ENCODE results near the gene PSMB7. TPM values are rescaled to one million over a fixed set of nuclear protein-coding genes. Genes with fewer than 3 reads are reported as not detected.

PSMB7 gene
- total RNA-seq, 1 donor from 2014 or later: 109 TPM

DNA sequence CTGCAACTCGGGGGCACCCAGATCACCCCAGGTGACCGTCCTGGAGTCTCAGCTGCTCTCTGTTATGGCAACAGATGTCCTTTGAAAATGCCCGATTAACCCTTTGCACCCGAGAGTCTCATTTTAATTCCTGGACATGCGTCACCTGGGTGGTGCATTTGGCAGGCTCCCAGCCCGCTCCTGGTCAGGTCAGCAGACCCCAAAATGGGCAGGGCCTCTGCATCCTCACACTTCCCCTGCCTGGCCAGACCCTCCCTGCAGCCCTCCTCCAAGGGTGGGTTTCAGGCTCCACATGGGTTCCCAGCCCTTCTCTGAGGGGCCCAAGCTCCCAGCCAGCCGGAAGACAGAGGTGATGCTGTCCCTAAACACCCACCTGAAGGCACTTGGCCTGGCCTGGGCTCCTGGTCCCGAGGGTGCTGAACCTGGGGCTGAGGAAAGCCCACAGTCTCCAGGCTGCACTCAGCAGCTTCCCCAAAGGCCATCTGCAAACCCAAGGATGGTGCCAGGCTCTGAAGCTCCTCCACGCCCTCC is 69.4 kb downstream of the PSMB7 start:
- no peak for DNase-seq (ENCODE audit: low spot score)

DNA sequence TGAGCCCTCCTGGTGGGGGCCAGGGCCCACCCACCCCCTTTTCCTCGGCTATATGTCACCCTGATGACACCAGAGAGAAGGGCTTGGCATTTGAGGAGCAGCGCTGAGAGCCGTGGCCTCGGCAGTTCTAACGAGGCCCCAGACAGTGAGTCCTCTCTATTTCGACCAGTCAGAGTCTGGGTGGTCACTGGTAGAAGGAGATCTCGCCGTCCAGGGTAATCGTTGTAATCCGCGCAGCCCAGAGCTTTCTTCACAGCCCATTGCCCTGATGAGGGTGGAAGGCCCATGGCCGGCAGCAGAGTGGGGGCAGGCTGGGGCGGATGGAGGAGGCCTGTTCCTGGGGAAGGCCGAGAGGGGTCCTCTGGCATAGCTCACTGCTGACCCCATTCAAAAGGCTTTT is 70.2 kb downstream of the PSMB7 start:
- DNase-seq (ENCODE audit: low spot score): no peak

DNA sequence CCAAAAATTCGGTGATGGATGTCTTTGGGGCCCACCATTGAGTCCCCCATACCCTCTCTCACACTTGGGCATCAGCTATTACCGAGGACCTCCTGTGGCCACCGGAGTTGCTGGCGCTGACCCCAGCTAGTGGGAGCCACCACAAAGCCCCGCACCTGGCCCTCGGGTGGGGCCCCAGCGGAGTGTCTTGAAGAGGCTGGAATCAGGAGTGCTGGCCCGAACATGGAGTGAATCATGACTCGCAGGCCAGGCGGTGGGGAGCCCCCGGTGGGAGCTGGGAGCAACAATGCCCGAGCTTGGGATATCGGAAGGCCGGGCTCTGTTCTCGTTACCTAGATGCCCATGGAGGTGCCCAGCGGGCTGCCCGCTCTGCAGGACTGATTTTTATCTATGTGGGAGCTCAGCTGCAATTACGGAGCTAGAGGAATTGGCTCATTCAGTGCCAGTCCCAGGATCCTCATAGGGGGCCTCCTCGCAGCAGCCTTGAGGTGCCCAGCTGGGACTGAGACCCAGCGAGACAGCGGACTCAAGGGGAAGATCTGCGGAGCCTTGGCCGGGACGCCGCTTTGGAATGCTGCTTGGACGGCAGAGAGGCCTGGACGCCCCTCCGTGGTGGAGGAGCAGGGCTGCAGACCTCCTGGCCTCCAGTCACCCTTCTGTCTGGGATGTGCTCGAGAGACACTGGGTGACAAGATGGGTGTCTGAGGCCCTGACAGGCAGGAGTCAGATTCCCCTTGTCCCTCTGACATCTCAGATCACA is 70.8 kb downstream of the PSMB7 start:
- no peak for DNase-seq (ENCODE audit: low spot score)

DNA sequence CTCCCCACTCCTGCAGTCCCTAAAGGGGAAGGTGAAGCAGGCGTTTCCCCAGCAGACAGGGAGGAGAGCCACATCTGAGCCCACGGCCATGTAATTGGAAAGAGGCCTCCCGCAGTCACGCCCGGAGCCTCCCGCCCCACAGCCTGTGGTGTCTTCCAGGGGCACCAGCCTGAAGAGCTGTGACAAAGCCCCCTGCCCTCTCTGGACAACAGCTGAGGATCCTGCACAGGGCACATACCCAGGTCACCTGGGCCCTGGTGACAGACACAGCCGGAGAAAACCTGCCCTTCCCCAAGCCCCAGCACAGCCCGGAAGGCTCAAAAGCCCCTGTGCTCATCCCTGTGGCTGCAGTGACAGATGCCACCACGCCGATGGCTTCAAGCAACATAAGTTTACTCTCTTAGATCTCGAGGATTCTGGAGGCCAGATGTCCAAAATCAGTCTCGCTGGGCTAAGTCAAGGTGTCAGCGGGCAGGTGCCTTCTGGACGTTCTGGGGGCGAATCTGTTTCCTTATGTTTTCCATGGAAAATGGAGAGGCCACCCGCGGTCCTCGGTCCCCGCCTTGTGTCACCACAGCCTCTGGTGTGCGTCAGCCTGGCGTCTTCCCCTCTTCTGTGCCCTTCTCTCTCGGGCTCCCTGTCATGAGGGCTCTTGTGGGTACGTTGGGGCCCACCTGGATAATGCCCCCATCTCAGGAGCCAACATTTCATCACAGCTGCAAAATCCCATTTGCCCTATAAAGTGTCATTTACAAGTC is 71.5 kb downstream of the PSMB7 start:
- DNase-seq (ENCODE audit: low spot score): no peak

DNA sequence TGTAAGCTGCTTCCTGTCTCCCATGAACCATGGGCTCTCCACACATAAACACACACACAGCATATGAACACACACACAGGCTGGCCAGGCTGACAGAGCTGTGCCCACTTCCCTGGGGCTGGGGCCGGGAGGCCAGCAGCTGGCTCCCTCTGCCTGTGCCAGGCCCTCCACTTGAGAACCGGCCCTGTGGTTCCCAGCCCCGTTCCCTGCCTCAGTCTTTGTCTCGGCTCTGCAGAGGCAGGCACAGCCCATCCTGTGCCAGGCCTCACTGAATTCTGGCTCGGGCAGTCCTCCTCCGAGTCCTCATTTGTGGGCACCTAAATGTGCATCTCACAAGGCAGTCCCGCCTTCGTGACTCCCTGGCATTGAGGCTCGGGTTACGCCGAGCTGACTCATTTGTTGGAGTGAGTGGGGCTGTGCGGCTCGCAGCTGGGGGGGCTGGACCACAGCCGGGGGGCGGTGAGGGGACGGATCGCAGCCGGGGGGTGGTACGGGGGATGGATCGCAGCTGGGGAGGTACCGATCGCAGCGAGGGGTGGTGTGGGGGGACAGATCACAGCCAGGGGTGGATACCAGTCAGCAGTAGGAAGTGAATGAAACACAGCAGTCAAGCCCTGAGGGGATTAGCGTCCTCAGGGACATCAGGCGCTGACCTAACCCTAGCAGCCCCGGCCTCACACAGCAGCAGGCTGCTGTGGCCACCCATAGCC is 72.3 kb downstream of the PSMB7 start:
- DNase-seq (ENCODE audit: low spot score): peak; percentile 73

DNA sequence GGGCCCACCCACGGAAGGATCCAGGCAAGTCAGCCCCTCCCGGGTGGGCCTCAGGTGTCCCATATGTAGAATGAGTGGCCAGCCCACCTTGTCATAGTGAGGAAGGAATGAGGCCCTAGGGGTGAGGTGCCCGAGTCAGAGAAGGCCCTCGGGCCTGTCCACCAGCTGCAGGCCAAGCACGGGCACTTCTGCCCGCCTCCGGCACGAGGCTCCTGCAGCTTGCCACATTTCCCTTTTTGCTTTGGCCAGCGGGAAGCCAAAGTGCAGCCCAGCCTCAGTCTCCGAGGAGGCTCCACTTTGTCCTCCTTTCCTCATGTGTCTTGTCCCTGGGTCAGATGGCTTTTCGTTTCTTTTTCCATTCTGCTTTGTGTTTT is 72.9 kb downstream of the PSMB7 start:
- no peak for DNase-seq (ENCODE audit: low spot score)

DNA sequence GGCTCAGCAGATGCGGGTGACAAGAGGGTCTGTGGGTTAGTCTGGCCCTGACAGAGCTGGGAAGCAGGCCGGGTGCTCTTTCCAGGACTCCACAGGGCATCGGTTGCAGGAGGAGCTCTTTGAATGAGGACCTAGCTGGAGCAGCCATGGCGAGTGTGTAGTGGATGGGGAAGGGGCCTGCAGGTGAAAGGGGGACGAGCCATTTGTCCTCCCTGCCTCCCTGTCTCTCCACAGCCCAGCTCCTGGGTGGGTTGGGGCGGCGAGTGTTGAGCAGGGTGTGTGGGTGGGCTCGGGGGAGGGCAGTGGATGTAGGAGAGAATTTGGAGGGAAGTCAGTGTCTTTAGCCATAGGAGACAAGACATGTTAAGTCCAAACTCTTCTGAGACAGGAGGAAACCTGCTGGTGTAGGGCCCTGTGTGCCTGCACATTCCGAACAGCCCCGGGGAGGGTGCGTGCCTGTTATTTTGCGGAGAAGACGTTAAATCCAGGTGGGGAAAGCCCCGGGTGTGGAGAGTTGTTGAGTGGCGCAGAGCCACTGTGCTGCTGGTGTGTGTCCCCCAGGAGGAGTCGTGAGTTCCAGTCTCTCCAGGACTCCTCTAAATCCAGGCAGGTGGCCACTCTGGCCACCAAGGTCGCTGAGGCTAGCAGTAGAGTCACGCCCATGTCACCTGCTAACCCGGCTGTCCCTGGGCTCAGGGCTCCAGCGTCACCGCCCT is 73.6 kb downstream of the PSMB7 start:
- no peak for DNase-seq (ENCODE audit: low spot score)

DNA sequence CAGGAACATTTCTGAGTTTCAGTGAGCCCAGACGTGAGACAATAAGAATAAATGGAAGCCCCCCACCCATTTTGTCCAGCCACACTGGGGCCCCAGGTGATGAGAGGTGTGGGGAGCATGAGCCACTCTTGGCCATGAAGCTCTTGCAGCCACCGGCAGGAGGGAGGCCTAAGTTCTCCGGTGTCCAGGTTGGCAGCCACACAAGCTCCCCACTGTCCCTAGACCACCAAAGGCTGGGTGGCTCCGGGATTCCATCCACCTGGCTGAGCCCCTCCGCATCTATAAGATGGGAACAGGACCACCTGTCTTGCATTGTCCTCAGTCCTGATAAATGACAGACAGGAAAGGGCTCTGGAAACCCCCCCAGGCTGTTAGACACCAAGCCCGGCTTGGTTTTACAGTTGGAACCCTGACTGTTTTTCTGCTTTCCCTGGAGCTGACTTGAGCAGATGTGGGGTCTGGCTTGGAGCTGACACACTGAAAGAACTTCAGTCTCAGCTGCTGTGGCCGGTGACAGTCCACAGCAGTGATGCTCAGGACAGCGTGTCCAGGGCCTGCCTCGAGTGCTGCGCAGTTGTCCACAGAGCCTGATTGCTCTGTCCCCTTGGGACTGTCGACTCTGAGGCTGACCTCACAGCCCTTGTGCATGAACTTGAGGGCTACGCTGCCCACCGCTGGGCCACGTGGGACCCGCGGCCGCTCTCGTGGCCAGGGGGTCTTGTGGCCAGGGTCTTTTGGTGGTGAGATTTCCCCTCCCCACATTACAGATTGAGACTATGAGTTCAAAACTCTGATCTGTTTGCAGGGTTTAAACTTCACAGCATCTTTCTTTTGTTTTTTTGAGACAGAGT is 74.8 kb downstream of the PSMB7 start:
- DNase-seq (ENCODE audit: low spot score): no peak

DNA sequence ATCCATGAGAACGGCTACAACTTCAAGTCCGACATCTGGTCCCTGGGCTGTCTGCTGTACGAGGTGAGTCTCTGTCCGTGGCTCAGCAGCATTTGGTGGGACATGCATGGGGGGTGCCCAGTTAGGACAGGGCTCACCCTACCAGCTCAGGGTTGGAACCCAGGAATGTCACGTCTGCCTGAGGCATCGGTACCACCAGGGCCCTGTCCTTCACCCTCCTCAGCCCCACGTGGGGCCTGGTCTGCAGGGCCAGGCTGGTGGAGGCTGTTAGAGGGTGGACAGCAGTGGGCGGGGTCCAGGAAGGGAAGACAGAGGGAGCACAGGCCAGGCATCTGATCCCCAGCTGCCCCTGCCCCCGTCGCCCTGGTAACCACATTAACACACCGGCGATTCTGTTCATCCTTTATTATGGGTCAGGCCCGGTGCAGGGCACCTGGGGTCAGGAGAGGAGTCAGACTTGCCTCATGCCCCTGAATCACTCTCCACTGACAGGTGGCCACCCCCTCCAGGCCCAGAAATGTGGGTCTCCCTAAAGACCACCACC is 75.6 kb downstream of the PSMB7 start:
- no peak for DNase-seq (ENCODE audit: low spot score)

DNA sequence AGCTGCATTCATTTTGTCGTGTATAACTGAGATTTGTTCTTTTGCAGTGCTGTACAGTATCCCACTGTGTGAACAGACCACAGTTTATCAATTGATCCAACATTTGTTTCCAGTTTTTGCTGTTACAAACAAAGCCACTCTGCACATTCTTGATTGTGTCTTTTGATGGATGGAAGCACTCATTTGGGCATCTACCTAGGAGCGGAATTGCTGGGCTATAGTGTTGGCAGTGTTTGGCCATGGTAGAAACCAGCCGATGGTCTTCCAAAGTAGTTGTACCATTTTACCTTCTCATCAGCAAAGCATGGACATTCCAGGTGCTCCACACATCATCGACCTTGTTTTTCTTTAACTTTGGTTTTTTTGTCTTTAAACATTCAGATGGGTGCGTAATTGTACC is 77.7 kb downstream of the PSMB7 start:
- no peak for DNase-seq (ENCODE audit: low spot score)

DNA sequence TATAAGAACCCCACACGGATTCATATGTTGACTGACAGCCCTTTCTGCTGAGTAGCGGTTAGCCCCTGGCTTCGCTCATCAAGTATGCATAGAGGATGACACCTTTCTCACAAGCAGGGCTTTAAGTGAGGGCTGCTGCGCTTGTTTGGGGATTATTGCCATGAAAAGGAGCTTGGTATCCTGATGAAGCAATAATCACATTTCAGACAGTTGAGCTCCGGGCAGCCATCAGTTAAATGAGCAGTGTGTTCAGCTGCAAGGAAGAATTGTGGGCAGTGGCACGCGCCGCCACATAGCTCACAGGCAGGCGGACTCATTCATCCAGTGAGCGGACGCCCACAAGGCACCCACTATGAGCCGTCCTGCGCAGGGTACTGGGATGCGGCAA is 79.9 kb downstream of the PSMB7 start:
- DNase-seq (ENCODE audit: low spot score): no peak

DNA sequence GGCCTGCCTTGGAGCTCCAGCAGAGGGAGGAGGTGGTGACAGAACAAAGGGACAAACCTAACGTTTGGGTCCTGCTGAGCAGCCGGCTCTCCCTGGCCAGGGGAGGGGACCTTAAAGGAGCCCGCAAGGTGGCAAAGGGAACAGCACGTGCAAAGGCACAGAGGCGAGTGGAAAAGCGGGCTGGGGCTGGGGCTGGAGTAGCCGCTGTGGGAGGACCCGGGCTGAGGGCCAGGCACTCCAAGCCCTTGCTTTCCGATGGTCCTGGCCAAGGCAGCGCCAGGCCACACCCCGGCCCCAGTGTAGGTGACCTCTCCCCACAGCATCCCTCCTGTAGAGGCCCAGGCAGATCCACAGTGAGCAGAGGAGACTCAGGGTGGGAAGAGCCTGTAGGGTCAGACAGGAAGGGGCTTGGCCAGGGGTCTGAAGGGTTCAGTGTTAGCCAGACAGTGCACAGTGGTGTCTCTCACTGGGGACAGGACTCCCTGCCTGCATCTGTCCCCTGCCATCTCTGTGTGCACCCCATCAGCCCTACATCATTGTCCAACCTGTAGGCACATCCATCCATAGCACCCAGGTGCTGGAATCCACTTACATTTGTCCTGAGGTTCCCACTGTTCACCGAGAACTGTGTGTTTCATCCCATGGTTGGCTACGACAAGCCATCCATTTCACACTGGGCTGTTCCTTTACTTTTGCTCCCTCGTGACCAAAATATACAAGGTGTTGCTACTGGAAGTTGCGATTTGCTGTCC is 80.5 kb downstream of the PSMB7 start:
- DNase-seq (ENCODE audit: low spot score): no peak

DNA sequence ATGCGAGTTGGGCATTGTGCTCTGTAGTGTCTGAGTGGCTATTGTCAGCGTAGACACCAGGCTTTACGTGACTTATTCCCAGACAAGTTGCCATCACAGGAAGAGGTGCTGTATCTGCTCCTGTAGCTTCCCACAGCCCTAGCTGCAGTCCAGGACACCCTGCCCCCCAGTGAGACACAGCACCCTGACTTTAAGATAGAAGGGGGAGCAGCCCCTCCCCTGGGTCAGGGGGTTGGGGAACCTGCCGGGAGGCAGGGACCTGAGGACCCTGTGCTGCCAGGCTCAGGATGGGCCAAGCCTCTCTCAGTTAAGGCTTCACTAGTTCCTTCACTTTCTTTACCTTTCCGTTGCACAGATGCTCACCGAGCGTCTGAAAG is 82.1 kb downstream of the PSMB7 start:
- DNase-seq (ENCODE audit: low spot score): no peak

DNA sequence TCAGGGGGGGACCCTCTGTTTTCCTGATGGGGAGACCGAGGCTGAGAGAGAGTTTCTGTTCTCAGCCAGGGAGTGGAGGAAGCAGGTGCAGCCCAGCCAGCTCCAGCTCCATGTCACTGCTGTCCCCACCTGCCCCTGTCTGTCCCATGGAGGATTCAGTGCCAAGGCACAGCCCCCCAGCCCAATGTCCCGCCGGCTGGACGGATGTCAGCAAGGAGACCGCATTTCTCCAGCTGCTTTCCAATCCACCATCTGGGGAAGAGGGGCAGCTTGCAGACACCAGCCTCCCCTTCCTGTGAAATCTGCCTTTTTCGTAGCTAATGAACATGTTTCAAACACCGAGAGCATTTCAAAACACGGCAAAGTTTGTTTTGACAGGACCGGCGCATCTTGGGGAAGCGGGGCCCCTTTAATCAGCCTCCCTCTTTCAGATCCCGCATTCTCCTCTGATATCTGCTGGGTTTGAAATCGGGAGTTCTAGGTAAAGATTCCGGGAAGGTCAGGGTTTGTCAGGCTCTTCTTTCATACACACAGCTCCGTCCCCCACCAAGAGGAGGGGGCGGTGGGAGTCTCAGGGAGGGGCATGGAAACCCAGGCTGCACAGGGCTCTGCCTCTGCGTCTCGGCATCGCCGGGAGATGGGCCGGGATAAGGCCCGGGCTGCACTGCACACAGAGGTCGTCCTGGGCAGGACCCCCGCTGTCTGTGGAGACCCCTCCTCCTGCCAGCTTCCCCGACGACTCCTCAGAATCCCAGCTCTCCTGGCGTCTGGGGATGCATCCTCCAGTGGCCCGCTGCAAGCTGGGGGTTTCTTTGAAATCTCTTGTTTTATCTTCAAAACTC is 82.7 kb downstream of the PSMB7 start:
- DNase-seq (ENCODE audit: low spot score): no peak

DNA sequence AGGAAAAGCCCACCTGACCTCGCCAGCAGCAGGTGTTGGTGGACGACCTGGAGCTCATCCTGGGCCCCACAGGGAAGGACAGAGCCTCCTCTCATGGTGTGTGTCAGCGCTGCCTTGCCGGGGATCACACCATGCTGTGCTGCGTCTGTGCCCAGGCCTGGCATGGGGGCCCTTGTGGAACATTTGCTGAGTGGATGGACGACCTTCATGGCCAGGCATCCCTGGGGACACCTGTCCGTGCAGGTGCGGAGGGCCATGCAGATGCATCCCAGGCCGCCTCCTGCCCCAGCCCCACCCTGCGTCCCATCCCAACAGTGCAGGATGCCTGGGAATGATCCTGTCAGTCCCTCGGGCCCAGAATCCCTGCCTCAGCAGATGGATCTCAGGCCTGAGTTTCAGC is 83.7 kb downstream of the PSMB7 start:
- no peak for DNase-seq (ENCODE audit: low spot score)

DNA sequence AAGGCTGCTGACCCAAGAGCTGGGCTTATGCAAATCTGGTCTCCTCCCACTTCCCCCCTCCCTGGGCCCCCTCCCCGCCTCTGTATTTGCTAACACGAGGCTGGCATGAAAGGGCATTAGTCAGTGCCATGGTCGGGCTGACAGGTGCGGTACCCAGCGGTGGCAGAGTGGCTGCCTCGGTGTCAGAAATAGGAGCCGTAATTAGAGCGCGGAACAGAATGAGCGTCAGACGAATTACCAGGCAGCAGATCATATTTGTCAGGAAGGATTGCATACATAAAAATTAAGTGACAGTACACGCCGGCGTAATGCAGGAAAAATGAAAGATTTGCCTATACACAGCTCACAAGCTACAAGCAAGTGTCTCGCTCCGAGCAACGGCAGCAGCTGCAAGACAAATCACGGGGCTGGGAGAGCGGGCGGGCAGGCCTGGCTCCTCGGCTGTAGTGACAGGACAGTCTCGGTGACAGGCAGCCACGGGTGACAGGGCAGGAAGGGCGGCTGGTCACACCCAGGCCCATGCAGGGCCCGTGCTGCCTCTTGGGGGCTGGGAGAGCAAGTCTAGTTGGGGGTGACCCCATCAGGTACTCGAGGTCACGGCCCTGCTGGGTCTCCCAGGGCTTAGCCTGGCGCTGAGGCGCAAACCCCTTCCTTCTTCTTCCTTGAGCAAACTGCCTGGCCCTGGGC is 85.1 kb downstream of the PSMB7 start:
- DNase-seq (ENCODE audit: low spot score): no peak

DNA sequence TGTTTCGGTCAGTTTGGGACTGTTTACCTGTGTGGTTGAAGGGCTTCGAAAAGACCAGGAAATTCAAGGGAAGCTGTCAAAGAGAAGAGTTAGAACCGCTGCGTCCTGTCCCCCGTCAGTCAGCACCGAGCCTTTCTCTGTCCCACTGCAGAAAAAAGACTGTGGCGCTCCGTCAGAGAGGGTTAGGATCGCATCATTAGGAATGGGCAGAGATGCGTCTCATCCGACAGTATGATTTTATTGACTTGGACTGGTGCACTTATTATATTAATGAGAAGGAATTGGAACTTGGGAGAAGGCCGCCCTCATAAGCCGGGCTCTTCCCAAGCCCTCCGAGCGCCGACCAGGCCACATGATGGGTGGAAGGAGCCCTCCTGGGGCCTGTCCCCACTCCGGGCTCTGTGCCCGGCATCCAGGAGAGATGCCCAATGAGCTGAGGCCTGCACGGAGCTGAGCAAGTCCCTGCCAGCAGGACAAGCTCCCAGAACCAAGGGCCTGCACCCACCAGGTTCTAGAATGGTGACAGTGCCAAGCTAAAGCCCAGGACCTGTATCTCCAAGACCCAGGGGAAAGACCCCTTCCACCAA is 85.9 kb downstream of the PSMB7 start:
- DNase-seq (ENCODE audit: low spot score): no peak

DNA sequence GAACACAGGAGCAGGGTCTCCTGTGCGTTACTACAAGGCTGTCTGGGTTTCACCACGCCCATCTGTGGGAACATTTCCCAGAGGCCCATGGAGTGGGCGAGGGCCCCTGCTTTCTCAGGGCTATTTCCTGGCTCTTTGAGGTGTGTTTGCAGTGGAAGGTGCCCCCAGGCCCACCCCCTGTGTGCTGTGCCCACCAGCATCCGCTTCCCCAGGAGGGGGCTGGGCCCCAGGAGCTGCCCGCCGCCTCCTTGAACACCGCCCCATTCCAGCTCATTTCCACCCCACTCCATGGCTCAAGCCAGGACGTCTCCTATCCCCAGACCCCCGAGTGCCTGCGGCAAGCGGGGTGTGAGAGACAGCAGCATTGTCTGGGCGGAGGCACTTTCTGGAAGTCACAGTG is 87.0 kb downstream of the PSMB7 start:
- no peak for DNase-seq (ENCODE audit: low spot score)

Data from ureter (tissue), 1 donor.